Measurements from ENCODE around the gene UBN2. TPM values are rescaled to one million over a fixed set of nuclear protein-coding genes. Genes with fewer than 3 reads are reported as not detected.

Gene UBN2
- total and polyA plus RNA-seq, 10 of the 15 experiments (the other 5 are each of a cell fraction or from before 2014, with no cell fraction given): 0.27 to 8.5 (median 2.5) TPM

GRCh38 chr7:139230774-139231512 is at the start of gene UBN2 (continued):
- TF ChIP-seq ZNF687 (IDR thresholded peaks at IDR 0.05) (no peak; the same call in 1 of the 2 replicates), POLR2AphosphoS5 (IDR thresholded peaks at IDR 0.05; ENCODE audit: low read length) (peak; percentile 69; the same call in 1 of the 2 replicates), PKNOX1 (IDR thresholded peaks at IDR 0.05) (peak; percentile 50; the same call in 1 of the 2 replicates), ATF3 (IDR thresholded peaks at IDR 0.05; ENCODE audit: borderline replicate concordance, extremely low read depth, low read depth, low read length) (no peak), SMC3 (IDR thresholded peaks at IDR 0.05; ENCODE audit: borderline replicate concordance, low read length) (0 out of 2 replicates have a peak, but pooled peaks have one; percentile 5), ZNF24 (IDR thresholded peaks at IDR 0.05) (no peak), CBFB (IDR thresholded peaks at IDR 0.05; ENCODE audit: low read depth) (peak; percentile 57; the same call in 1 of the 2 replicates), BMI1 (IDR thresholded peaks at IDR 0.05; ENCODE audit: borderline replicate concordance) (peak; percentile 92), PRDM15 (CRISPR knock-in tag; IDR thresholded peaks at IDR 0.05) (no peak), POU2F2 (IDR thresholded peaks at IDR 0.05; ENCODE audit: borderline replicate concordance, low read depth, low read length) (0 out of 3 replicates have a peak, but pooled peaks have one; percentile 24), E2F8 (IDR thresholded peaks at IDR 0.05; ENCODE audit: low read depth, partially characterized antibody) (no peak), RFX5 (IDR thresholded peaks at IDR 0.05; ENCODE audit: low read depth, low read length) (peak; percentile 72; the same call in 1 of the 2 replicates), GABPA (IDR thresholded peaks at IDR 0.05; ENCODE audit: low read depth) (peak; percentile 85), SMARCA5 (IDR thresholded peaks at IDR 0.05) (peak; percentile 66; the same call in 1 of the 2 replicates)
